ENCODE results near the gene DEFB112. TPM values are rescaled to one million over a fixed set of nuclear protein-coding genes. Genes with fewer than 3 reads are reported as not detected.
A peak's percentile ranks its signal among the peaks of the same experiment; 100 is the strongest.

Gene DEFB112
- total RNA-seq, 4 donors from 2014 or later: not detected

- Histone ChIP-seq H3K36me3 (no peaks in the 10 kb centered on the region), H3K4me1 (no peaks in the 10 kb centered on the region), H3K27ac (no peak overlapping the region), H3K9me3 (no peaks in the 10 kb centered on the region), H3K4me3 (replicated peaks in 1 of 3) (no peak overlapping the region), H3K27me3 (no peaks in the 10 kb centered on the region)
- whole genome bisulfite sequencing, 2 donors: 77 to 78% methylated on average over 4 of the region's 4 CpGs
- no peak for TF ChIP-seq POLR2A (IDR thresholded peaks at IDR 0.05)
- TF ChIP-seq, protein P1, sequence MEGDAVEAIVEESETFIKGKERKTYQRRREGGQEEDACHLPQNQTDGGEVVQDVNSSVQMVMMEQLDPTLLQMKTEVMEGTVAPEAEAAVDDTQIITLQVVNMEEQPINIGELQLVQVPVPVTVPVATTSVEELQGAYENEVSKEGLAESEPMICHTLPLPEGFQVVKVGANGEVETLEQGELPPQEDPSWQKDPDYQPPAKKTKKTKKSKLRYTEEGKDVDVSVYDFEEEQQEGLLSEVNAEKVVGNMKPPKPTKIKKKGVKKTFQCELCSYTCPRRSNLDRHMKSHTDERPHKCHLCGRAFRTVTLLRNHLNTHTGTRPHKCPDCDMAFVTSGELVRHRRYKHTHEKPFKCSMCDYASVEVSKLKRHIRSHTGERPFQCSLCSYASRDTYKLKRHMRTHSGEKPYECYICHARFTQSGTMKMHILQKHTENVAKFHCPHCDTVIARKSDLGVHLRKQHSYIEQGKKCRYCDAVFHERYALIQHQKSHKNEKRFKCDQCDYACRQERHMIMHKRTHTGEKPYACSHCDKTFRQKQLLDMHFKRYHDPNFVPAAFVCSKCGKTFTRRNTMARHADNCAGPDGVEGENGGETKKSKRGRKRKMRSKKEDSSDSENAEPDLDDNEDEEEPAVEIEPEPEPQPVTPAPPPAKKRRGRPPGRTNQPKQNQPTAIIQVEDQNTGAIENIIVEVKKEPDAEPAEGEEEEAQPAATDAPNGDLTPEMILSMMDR (IDR thresholded peaks at IDR 0.05): no peak
- no peak for DNase-seq
- intact Hi-C loops (cut with DNase I): no loop called here
Observed at GRCh38 chr6:50076431-50076830, 26.7 kb upstream of the DEFB112 start.

GRCh38 chr6:50071921-50072320 is 22.2 kb upstream of the DEFB112 start:
- intact Hi-C loops (cut with DNase I): no loop called here
- Histone ChIP-seq H3K27me3 (no peaks in the 10 kb centered on the region), H3K36me3 (no peaks in the 10 kb centered on the region), H3K4me3 (replicated peaks in 1 of 3) (no peak overlapping the region), H3K4me1 (no peaks in the 10 kb centered on the region), H3K9me3 (no peaks in the 10 kb centered on the region), H3K27ac (no peak overlapping the region)
- TF ChIP-seq POLR2A (IDR thresholded peaks at IDR 0.05): no peak
- TF ChIP-seq, protein P1 (IDR thresholded peaks at IDR 0.05): no peak
- DNase-seq: no peak
- WGBS, 2 donors: 73 to 76% methylated on average over 1 of the region's 1 CpG

GRCh38 chr6:50070101-50070500 is 20.4 kb upstream of the DEFB112 start:
- WGBS, 2 donors: 81 to 92% methylated on average over 2 of the region's 2 CpGs
- H3K9me3 ChIP-seq: no peaks in the 10 kb centered on the region
- H3K4me1 ChIP-seq: no peaks in the 10 kb centered on the region
- no peak for TF ChIP-seq POLR2A (IDR thresholded peaks at IDR 0.05)
- TF ChIP-seq, protein P1 (IDR thresholded peaks at IDR 0.05): no peak
- intact Hi-C loops (cut with DNase I): no loop called here
- no peaks in the 10 kb centered on the region for H3K27me3 ChIP-seq
- no peak overlapping the region for H3K27ac ChIP-seq
- no peak overlapping the region for H3K4me3 ChIP-seq (replicated peaks in 1 of 3)
- DNase-seq: no peak
- H3K36me3 ChIP-seq: no peaks in the 10 kb centered on the region

GRCh38 chr6:50062051-50062450 is 12.3 kb upstream of the DEFB112 start:
- Histone ChIP-seq H3K27me3 (no peaks in the 10 kb centered on the region), H3K4me1 (no peaks in the 10 kb centered on the region), H3K36me3 (no peaks in the 10 kb centered on the region), H3K9me3 (no peaks in the 10 kb centered on the region), H3K4me3 (replicated peaks in 1 of 3) (no peak overlapping the region), H3K27ac (no peak overlapping the region)
- no peak for TF ChIP-seq POLR2A (IDR thresholded peaks at IDR 0.05)
- TF ChIP-seq, protein P1 (IDR thresholded peaks at IDR 0.05): peak in 1 of 6 experiments; percentile 33
- intact Hi-C loops (cut with DNase I): no loop called here
- 5 to 6% methylated on average over 2 of the region's 2 CpGs for WGBS, 2 donors
- no peak for DNase-seq

GRCh38 chr6:50056242-50056641 is 6.5 kb upstream of the DEFB112 start:
- intact Hi-C loops (cut with DNase I): no loop called here
- TF ChIP-seq, protein P1 (IDR thresholded peaks at IDR 0.05): no peak
- TF ChIP-seq POLR2A (IDR thresholded peaks at IDR 0.05): no peak
- H3K27me3 ChIP-seq: no peaks in the 10 kb centered on the region

More at GRCh38 chr6:50056242-50056641, 6.5 kb upstream of the DEFB112 start:
- Histone ChIP-seq H3K4me3 (replicated peaks in 1 of 3) (no peak overlapping the region), H3K27ac (no peak overlapping the region), H3K36me3 (no peaks in the 10 kb centered on the region), H3K9me3 (no peaks in the 10 kb centered on the region), H3K4me1 (no peaks in the 10 kb centered on the region)
- DNase-seq: no peak
- WGBS, 2 donors: 76 to 89% methylated on average over 1 of the region's 1 CpG
